ENCODE measurements around the gene ZFHX3.

ZFHX3 gene

DNA sequence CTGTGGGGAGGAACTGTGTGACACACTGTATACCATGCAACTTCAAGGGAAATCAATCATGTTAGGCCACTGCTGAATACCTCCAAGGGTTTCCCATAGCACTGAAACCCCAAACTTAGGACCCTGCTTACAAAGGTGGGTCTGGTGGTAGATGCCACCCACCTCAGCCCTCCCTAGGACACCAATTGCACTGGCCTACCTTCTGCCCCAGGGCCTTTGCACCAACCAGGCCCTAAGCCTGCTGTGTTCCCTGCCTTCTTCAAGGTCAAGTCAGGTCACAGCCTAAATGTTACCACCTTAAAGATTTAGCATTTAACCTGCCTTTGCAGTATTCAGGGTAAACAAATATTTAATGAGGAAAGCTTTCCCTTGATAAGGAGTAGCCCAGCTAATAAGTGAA is 185.8 kb downstream of the ZFHX3 start:
- no peak for DNase-seq

DNA sequence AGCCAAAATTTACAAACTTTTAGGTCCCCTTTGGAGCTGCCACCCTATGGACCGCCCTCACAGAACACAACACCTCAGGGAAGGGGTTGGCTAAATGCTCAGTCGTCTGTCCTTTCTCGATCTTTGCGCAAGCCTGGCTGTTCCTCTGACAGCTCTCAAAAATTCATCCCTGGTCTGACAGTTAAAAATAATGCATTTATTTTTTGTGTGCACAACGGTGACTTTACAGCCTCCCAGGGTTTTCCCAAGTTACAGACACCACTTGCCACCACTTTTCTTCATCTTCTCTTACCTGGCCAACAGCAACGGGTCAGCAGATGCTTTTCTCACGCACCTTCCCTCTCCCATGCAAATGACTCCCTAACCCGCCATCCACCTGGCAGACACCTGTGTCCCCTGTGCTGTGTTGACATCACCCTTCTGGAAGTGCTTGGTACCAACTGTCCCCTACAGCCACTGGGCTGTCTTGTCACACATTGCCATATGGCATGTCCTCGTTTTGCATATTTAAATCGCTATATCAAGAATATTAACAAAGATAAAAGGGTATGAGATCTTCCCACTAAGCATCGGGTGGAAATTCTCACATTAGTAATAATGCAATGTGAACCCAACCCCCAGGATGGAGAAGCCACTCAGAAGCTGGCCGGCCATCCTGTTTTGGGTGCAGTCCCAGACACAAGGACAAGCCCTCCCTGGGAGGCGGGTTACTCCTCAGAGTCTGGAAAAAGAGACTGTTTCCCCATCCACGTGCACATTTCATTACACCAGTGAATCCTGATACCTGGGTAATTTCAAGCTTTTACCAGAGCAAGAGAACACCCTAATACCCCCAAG is 187.0 kb downstream of the ZFHX3 start:
- DNase-seq, result no peak

DNA sequence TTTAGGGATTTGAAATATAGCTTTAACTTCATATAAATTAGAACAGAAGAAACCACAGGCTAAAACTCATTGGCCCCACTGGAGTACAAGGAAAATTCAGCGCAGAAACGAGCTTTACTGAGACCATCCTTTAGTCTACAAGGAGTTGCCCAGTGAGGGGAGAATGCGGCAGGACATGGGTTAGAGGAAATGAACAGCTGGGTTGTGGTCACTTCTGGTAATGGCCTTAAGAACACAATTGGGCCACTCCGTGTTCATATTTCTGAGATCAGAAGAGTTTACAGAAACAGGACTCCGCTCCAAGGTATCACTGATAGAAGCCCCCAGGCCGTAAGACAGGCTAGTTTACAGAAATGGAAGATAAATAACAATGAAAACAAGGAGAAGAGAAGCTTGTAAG is 188.3 kb downstream of the ZFHX3 start:
- DNase-seq, result no peak

DNA sequence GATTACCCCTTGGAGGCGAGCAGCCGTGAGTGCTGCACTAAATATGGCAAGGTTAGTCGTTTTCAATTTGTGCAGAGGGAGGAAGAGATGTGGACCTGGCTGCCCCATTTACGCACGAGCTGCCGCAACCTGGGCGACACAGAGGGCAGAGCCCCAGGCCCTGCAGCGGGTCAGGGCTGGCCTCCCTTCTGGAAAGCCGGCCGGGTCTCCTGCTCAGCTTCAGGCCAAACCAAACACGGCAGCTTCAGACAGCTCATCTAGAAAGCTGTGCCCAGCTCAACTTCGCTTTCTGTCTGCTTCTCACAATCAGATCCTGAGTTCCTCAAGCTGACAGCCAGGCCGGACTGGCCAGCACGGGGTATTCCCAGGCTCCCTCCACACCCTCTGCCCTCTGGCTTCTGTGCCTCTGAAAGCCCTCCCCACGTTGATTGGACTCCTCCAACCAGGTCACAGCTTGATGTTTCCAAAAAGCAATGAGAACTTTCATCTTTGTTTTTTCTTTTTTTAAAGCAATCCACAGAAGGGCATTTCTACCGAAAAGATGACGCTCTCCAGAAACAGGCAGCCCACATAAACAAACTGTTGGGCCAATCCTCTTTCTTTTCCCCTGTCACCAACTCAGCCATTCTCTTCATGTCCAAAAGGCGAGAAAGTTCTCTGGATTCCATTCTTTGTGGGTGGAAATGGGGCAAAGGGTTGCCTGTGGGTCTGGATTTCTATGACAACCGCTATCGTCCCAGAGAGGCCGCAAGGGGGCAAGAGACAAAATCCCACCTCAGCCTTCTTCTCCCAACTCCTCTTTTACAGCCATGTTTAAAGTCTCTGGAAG is 189.0 kb downstream of the ZFHX3 start:
- no peak for DNase-seq

DNA sequence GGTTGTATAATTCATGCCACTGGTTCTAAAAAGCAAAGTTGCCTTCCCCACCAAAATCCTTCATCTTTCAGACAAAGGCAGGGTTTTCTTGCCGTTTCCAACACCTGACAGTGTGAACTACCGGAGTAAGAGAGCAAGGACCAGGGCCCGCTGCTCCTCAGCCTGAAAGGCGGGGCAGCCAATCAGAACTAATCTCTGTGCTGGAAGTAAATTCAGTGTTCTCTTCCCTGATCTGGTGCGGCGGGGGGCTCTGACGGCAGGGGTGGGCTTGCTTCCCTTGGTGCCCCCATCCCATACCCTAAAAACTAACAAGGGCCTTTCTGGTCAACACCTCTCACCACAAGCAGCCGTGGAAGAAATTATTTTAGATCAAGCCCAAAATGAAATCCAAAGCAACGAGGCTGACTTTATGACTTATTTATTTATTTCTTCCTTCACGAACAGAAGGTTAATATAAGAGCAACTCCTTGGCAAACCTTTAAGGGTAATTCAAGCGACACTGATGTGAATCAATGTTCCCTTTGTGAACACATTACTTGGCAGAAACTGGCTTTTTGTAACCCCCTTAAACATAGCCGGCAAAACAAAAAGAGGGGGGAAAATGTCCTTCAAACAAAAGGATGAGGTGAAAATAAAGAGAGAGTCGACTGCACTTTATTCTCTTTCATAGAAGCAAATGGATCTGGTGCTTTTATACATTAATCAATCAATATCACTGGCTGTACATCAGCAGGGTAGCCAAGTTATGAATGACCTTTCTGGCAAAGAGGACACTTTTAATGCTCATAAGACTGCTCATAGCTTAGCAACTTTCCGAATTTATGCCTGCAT is 189.9 kb downstream of the ZFHX3 start:
- no peak for DNase-seq

DNA sequence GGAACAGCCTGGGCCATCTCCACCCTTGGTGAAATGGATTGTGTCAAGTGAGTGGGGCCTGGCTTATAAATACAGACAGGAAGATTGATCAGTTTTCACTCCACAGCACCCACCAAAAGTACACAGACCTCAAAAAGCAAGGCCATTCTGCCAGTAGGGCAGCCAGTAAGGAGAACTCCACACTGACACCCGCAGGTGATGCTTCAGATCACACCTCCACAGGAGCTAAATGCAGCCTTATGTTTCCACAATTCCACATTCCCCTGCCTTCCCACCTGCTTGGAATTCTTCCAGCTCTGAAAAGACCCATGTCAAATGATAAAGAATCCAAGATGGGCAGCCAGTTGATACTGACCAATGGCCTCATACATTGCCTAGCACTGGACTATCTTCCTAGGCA is 191.1 kb downstream of the ZFHX3 start:
- no peak for DNase-seq

DNA sequence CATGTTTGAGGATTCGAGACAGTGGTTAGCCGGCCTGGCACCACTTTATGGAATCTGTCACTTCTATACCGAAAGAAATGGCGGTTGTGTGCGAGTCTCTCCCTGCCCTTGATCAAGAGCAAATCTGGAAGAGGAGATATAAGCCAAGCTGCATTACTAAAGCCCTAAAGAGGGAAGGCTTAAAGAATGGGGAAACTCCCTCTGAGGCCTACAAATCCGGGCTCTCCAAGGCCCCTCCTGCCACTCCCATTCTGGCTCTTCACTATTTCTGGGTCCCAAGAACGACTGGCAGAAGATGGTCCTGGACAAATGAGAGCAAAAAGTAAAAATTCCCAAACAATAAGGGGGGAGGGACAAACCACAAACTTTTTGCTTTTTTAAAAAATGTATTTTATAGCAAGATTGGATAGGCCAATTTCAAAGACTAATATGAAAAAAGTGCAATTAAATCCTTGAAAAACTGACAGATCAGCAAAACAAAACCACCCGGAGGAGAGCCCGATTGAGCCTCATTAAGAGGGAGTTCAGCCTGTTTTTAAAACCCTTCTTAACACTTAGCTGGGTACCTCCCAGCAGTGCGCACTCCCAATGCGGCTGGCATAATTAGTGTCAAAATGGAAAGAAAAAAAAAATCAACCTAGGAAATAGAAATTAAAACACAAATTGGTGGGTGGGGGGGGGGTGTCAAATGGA is 193.5 kb downstream of the ZFHX3 start:
- no peak for DNase-seq

DNA sequence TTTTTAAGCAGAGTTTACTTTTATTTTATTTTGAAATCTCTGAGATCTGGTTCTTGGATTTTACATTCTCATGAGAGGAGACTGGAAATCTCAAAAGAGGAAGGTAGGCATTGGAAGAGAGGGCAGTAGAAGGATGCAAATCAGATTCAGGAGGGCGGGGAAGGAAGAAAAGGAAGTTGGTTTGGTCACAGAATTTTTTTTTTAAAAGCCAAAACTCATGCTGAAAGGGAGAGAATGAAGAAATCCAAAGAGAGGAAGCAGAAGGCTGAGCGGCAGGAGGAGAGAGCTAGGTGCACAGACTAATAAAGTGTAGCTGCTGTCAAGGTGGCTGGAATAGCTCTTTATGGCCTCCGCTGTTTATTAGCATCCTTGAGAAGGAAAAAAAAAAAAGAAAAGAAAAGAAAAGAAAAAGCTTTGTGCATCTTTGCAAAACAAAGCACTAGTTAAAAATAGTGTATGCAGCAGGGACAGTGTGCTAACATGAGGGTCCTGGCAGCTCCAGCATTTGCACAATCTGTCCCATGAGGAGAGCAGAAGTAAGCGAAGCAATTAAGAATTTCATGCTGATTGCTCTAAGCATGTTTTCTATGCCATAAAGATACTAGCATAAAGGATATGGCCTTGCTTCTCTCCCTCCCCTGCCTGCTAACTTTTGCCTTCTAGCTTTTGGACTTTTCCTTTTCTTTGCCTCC is 194.2 kb downstream of the ZFHX3 start:
- DNase-seq, result no peak

DNA sequence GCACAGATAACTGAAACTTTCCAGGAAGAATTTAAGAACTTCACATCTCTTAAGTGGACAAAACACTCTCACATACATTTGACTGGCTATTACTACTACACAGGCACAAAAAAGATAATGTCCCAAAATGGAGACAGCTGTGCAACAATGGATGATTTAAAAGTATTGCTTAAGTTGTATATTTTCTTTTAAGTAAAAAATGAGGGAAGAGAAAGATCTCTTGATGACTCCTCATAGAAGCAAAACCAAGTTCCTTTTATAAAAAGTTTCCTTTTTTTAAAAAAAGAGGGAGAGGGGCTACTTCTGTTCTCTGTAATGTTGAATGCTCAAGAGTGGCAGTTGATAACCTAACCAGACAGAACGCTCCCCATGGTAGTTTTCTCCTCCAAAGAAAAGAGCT is 195.5 kb downstream of the ZFHX3 start:
- DNase-seq, result no peak

DNA sequence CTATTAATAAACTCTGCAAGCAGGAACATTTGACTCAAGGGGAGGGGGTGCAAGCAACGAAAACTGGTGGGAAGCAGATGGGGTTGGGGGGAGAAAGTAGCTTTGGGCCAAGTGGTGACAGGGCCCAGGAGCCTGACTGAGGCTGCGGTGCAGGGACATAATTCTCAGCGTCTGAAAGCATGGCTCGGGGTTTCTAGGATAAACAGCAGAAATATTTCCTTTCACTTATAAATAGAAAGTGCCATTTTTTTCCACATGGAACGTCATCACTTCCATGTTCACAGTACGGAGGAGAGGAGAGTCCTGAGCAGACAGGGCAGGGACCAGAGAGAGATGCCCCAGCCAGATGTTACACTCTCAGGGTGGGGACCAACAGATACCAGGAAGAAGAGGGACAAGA is 197.1 kb downstream of the ZFHX3 start:
- no peak for DNase-seq

DNA sequence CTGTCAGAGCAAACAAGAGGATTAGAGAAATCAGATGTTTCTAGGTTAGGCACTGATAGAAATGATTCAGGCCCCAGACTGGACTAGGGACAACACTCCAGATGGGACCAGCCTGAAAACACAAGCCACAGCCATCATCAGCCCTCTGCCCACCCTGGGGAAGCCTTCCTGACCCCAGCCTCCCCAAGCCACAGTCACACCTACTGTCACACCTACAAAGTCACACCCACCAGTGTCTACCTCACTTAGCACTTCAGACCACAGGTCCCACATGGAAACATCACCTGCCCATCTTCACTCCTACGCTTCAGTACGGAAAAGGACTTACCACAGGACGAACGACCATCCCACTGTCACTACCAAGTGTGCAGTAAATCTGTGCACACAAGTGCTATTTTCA is 197.9 kb downstream of the ZFHX3 start:
- no peak for DNase-seq

DNA sequence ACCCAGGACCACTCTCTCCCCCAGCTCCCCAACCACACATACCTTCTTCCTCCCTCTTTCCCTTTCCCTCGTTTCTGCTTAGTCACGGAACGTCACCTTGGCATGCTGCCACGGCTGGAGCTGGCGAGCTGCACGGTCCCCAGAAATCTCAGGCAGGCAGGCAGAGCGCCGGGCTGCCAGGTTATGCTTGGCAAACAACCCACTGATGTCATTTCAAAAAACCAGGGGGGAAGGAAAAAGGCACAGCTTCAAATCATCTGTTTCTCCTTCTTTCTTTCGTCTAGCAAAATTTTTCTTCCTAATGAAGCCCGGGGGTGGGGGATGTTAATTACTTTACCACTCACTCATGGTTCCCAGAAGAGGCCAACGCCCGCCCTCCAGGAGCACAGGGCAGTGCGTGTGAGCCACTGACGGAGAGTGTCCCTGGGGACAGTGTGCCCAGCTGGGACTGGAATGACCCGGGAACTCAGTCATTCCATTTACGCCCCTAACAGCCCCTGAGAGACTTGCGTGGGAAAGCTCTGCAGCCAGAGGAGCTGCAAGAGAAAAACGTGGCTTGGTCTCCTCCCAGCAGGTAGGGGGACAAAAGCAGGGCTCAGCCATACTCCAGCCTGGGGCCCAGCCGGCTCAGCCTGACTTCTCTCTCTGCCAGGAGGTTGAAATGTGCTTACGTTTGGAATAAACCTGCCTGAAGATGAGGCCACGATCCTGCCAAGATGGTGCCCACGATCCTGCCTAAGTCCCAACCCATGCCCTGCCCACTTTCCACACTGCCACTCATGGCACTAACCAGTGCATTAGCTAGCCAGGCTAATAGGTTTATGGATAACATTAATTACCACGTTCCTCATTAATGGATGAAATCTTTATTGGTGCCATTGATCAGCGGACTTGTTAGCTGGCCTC is 198.9 kb downstream of the ZFHX3 start:
- DNase-seq, result peak; percentile 52

DNA sequence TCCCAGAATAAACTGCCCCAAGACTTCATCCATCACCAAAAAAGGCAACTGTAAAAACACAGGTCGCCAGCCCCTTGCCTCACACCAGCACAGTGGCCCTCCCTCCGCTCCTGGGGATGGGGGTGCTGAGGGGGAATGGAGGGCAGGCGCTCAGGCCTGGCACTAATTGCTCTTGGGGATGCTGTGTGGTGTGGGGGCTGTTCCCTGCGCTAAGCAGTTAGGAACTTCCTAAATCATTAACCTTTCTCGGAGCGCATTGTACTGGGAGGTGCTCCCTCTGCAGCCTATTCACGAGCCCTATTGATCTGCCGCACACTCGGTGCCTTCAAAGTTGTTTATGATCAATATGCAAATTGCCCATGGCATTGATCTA is 199.9 kb downstream of the ZFHX3 start:
- DNase-seq, result no peak

DNA sequence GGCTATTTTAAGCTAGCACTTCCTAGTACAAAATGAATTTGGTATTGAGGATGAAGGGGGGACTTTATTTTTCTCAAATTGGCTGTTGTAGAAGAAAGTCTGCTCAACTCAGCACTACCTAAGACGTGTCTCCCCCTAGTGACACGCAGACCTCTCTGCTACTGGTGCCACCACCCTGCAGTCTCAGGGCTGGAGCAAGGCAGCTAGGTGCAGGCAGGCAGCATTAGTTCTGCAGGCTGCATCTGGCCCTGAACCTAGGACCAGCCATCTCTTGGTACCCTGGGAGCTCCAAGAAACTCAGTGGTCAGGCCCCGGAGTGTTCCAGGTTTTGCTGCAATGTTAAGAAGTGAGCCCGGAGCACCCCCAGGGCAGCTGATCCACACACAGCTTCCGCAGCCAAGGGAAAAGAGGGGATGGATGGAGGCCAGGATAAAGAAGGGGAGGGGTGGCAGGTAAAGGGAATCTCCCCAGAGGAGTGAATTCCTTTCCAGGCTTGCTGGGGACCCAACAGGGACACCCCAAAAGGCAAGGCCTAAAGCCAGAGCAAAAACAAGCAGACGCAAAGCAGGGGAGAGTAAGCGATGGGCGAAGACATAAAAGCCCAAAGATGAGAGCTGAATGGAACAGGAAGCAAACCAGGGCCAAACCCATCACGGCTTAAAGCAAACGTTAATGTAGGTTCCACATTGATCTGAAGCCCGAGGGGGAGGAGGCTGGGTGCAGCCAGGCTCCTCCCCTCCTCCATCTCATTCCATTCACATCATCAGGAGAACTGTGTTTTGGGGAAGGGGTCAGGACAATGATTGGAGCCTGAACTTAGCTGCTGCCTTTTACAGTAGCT is 200.5 kb downstream of the ZFHX3 start:
- DNase-seq, result peak; percentile 58

DNA sequence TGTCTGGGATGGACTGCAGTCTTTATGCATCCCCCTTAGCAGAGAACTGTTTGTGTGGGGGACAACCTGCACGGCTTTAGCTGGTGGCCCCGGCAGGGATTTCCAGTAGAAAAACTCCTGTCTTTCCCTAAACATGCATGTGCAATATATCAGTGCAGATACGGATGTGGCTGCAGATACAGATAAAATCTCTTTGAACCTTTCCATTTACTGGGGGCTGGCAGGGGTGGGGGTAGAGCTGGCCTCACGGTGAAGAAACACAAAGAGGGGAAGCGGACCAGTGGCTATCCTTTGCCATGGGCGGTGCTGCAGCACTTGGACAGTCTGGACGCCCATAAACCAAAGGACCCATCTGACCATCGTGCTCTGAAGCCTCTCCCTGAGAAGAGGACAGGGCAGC is 201.3 kb downstream of the ZFHX3 start:
- DNase-seq, result no peak

DNA sequence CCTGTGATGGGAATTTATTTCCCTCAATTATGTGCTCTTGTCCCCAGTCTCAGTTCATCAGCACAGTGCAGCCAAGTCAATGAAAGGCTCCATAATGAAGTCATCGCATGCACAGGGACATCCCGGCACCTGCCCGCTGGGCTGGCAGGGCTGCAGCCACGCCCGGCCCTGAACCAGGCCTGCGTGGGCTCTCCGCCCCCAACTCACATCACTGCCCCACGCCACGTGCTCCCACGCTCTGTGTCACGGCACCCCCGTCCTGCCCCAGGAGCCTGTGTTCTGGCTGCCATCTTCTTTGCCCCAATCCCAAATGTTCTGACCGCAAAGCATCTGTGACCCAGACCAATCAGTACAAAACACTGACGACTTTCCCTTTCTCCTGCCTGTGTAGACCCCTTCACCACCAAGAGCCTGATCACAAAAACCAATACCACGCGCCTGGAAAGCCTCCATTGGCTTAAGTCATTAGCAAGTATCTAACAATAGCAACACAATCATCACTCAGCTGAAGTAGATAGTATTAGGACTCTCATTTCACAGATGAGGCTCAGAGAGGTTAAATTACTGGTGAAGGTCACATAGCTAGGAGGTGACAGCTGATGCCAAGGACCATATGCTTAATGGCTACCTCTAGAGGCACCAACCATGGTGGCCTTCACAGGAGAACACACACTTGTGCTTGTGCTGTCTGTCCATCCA is 202.5 kb downstream of the ZFHX3 start:
- no peak for DNase-seq

DNA sequence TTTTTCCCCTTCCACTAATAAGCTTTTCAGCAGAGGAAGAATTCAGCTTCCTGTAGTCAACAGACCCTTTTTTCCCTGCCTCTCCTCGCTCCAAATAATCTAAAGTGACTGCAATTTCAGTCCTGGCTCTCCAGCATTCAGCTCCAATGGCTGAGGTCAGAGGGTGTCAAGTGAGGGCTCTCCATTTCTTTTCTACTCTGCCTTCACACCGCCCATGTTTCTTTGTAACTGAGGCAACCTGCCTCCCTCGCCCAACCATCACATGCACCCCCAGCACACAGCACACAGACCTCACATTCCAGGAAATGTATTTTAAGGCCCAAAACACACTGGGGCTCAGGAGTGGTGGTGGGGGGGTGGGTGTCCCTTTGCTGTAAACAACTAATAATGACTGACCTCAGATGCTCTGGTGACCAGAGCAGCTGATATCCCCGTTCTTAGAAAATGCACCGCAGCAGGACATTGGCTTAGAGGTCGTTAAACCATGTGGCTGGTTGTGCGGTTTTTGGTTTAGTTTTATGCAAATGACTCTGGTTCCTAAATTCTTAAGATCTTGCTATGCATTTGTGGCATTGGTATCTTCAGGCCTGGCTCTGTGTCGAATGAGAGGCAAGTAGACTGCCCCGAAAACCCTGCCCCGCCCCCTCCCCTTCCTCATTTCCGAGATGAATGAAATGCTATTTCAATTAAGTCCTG is 203.6 kb downstream of the ZFHX3 start:
- no peak for DNase-seq

DNA sequence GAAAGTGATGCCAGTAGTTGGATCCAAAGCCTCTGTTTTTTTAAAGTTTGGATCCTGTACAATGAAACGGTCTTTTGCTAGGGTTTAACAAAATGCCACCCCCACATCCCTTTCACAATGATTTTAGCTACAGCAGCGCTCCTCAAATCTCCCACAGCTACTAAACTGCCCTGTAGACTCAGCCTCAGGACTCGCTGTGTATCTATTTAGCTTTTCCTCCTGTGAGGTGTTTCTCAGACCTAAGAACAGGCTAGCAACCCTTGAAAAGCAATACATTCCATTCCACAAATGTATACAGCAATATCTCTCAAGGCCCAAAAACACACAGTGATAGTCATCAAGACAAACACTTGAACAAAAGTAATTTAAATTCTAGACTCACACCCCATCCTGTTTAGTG is 206.4 kb downstream of the ZFHX3 start:
- DNase-seq, result no peak
